ENCODE data around the gene CSNK1G1.
"Not testable (repeated sequence)": the region's sequence is repeated elsewhere in the genome, so short reads cannot be mapped to it uniquely, and the experiment has no call there.

The CSNK1G1 gene

DNA sequence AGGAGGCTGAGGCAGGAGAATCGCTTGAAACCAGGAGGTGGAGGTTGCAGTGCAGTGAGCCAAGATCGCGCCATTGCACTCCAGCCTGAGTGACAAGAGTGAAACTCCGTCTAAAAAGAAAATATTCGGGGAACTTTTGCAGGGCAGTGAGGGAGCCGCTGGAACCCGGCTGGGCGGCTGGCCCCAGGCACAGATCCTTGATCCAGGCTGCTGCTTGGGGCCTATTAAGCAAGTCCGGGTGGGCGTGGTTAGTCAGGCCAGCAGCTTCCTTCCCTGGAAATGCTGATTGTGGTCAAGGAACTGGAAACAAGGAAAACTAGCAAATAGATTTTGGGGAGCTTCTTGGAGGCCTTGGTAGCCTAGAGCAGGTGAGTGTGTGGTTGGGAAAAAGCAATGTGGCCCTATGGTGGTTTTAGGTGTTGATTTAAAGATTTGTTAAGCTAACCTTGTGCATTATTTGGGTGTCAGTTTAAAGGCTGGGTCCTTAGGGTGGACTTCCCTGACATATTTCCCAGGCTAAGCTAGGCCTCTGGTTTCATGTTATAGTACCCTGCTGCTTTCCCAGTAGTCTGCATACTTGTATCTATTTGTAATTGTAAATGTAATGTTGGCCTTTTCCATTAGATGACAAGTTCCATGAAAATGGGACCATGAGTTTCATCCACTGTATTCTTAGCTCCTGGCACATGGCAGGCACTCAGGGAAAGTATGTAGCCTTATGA, 222.2 kb downstream of the CSNK1G1 start:
- no peak for DNase-seq (ENCODE audit: low read depth in 2 of 2)

DNA sequence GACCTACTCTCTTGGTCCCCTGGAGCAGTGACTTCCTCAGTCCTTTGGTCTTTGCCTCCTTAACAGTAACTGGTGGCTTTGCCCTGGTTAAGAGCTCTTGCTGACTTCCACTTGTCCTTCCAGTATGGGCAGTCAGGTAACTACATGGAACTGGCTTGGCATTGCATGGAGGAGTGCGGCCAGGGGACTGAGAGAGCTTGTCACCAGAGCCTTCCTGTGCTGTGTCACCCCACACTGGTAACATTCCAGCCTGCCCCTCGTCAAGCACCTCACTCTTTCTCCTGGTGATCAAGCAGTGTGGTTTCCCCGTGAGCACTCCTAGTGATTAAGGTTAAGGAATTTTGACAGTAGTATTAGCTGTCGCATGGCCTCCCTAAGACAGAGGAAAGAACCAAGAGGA, 223.8 kb downstream of the CSNK1G1 start:
- no peak for DNase-seq (ENCODE audit: low read depth in 2 of 2)

DNA sequence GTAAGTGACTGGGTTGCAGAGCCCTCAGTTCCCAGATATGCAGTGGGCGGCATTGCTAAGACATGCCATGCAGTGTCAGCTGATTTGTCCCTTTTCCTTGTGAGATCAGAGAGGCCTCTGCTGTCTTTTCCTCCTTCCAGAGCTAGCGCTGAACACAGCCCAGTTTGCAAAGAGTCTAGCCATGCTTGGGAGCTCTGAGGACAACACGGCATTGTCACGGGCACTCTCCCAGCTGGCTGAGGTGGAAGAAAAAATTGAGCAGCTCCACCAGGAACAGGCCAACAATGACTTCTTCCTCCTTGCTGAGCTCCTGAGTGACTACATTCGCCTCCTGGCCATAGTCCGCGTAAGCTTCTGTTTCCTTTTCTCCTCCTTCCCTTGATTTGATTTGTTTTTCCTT, 224.4 kb downstream of the CSNK1G1 start:
- no peak for DNase-seq (ENCODE audit: low read depth in 2 of 2)

DNA sequence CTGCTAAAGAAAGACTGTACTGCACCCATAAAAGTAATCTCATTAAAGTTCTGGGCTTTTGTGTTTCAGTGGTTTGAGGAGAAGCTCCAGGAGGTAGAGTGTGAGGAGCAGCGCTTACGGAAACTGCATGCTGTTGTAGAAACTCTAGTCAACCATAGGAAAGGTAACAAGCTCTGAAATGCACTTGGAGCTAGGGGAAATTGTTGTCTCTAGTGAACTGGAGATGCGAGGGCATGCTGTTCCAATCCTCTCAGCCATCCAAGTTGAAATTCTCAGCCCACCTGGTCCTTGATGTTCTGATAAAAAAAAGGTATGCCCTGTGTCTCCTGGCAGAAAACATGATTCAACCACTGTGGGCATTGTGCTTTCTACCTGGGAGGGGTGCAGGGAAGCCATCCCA, 225.8 kb downstream of the CSNK1G1 start:
- no peak for DNase-seq (ENCODE audit: low read depth in 2 of 2)

DNA sequence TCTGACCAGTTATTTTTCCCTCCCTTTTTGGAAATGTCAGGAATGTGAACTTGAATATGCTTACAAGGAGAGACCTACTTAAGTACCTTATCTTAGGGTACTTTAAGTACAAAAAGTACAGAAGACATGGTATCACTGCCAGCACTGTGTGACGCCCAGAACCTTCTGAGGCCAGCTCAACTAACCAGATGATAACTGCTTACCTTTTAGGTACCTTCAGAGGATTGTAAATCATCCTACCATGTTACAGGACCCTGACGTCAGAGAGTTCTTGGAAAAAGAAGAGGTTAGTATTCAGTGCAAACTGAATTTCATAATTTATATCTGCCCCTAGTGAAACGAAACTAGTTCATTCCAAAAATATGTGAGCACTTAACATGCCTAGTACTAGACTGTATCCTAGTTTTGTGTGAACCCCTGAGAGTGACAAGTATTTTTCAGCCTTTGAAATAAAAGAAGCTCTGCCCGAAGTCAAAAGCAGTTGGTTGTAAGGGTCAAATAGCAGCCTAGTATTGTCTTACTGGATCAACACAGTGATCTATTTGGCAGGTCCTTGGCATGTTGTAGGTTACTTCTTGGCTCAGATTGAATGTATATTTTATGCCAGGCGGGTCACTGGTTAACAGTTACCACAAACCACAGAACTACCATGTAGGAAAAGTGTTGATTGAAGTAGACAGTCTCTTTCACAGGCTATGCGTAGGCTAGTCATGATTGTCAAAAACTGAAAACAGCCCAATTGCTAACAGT, 228.3 kb downstream of the CSNK1G1 start:
- no peak for DNase-seq (ENCODE audit: low read depth in 2 of 2)

DNA sequence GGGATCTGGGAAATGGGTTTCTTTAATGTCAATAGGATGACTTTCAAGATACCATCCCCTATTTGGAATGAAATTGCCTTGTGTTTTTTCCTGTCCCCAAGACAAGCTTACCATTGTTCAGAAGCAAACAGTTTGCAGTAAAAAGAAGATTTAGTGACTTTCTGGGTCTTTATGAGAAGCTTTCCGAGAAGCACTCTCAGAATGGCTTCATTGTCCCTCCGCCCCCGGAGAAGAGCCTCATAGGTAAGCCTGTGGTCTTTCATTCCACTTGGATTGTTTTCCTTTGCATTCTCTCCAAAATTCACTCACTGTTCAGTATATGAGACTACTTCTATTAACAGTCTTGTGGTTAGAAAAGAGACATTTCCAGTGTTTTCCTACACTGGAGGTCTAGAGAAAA, 230.0 kb downstream of the CSNK1G1 start:
- no peak for DNase-seq (ENCODE audit: low read depth in 2 of 2)

DNA sequence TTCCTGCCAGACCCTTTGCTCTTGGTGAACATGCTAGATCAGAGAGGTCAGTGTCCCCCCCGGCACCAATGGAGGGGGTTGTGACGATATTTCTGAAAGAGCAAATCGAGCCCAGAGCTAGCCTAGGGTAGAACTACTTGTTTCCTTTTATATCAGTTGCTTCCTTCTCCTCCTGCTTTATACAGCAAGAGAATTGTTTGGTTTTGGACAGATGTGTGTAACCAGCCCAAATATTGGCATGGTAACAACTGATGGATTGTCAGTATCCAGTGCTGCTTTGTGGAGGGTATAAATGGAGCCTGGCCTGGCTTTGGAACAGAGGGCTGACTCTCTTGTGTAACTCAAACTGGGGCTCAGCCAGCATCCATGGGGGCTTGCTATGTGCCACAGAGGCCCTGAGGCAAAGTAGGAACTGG, 233.0 kb downstream of the CSNK1G1 start:
- DNase-seq (ENCODE audit: low read depth in 2 of 2): no peak

DNA sequence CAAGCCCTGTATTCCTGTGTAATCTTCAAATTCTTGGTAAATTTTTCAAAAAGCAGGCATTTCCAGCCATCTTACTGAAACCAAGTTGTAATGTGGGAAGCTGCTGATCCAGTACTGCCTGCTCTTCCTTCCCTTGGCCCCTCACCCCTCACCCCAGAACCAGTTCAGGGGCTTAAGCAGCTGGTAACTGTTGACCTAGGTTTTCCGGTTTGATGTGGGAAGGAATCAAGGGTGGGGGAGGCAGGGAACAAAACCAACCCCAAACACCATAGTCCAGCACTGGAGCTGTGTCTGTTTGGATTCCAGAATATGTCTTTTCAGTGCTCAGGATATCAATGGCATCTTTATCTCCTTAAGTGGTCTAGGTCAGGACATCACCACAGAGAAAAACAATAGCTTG, 233.5 kb downstream of the CSNK1G1 start:
- no peak for DNase-seq (ENCODE audit: low read depth in 2 of 2)

DNA sequence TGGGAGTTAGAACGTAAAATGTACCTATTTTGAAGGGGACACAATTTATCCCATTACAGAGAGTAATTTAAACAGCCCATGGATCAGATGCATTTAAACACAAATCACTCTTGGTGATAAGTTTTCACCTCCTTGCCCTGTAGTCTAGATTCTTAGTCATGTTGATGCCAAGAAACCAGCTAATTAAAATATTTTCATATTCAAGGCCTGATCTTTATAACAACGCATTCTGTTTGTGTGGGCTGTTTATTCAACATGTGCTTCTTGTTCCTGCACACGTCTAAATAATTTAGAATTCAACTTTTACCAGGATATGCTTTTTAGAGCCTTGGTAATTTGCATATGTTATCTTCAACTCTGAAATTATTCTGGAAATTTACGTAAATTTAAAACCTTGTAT, 234.4 kb downstream of the CSNK1G1 start:
- no peak for DNase-seq (ENCODE audit: low read depth in 2 of 2)

DNA sequence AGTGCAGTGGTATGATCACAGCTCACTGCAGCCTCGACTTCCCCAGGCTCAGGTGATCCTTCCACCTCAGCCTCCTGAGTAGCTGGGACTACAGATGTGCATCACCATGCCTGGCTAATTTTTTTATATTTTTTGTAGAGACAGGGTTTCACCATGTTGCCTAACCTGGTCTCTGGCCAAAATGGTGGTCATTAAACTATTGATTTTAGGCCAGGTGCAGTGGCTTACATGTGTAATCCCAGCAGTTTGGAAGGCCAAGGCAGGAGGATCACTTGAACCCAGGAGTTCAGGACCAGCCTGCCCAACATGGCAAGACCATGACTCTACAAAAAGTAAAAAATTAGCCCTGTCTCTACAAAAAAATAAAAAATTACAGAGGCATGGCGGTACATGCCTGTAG, 235.7 kb downstream of the CSNK1G1 start:
- DNase-seq (ENCODE audit: low read depth in 2 of 2): not testable (repeated sequence)

DNA sequence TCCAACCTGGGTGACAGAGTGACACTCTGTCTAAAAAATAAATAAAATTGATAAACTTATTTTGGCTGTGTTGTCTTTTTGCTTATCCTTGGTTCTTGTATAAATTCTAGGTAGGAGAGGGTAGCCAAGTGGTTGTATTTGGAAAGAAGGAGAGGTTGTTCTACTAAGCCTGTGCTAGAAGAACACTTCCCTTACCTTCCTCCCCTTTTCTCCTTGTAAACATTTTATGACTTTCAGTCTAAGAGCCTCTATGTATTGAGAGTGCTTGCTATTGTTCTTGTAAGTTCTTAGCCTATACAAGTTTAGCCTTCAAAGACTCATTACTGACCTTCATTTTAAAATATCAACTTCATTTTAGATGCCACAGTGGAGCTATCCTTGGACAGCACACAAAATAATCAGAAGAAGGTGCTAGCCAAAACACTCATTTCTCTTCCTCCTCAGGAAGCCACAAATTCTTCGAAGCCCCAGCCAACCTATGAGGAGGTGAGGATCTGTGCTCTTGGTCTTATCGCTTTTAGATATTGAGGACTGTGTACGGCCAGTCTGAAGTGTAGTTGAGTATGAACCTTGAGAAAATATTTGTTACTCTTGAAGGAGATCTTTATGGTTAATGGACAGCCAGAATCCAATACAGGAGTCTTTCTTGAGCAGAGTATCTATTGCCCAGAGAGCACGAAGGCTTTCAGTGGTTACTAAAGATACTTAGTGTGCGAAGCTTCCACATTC, 238.1 kb downstream of the CSNK1G1 start:
- no peak for DNase-seq (ENCODE audit: low read depth in 2 of 2)

All from stimulated activated CD4-positive, alpha-beta T cell treated with anti-CD3 and anti-CD28 coated beads, Interleukin-4, amount 100 ng/mL, for 48 hours (primary cell).